ENCODE measurements around the gene ALPG. TPM values are rescaled to one million over a fixed set of nuclear protein-coding genes. Genes with fewer than 3 reads are reported as not detected.
"Not testable (repeated sequence)": the region's sequence is repeated elsewhere in the genome, so short reads cannot be mapped to it uniquely, and the experiment has no call there.

Gene ALPG
- total RNA-seq, 1 donor from 2014 or later = not detected

DNA sequence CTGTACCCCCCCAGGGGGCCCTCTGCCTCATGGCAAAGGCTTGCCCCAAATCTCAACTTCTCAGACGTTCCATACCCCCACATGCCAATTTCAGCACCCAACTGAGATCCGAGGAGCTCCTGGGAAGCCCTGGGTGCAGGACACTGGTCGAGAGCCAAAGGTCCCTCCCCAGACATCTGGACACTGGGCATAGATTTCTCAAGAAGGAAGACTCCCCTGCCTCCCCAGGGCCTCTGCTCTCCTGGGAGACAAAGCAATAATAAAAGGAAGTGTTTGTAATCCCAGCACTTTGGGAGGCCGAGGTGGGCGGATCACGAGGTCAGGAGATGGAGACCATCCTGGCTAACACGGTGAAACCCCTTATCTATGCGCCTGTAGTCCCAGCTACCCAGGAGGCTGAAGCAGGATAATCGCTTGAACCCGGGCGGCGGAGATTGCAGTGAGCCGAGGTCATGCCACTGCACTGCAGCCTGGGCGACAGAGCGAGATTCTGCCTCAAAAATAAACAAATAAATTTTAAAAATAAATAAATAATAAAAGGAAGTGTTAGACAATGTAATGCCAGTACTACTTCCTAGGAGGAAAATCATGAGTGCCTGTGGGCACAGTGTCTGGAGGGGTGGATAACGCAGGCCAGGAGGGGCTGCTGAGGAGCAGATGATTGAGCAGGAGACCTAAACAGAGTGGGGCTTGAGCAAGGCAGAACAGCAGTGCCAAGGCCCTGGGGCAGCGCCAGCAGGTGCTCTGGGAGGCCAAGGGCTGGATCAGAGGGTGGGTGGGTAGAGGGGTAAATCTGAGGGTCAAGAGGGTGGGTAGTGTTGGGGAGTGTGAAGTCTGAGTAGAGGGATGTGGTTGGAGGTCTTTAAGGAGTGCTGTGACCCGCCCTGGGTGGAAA is 24.1 kb upstream of the ALPG start:
- Mint-ChIP-seq H3K27ac (no peak overlapping the region), H3K27me3 (peaks cover 56% of the 10 kb centered on the region)
- TF ChIP-seq, protein P1, sequence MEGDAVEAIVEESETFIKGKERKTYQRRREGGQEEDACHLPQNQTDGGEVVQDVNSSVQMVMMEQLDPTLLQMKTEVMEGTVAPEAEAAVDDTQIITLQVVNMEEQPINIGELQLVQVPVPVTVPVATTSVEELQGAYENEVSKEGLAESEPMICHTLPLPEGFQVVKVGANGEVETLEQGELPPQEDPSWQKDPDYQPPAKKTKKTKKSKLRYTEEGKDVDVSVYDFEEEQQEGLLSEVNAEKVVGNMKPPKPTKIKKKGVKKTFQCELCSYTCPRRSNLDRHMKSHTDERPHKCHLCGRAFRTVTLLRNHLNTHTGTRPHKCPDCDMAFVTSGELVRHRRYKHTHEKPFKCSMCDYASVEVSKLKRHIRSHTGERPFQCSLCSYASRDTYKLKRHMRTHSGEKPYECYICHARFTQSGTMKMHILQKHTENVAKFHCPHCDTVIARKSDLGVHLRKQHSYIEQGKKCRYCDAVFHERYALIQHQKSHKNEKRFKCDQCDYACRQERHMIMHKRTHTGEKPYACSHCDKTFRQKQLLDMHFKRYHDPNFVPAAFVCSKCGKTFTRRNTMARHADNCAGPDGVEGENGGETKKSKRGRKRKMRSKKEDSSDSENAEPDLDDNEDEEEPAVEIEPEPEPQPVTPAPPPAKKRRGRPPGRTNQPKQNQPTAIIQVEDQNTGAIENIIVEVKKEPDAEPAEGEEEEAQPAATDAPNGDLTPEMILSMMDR (IDR thresholded peaks at IDR 0.05; ENCODE audit: unreplicated experiment) = no peak

GRCh38 chr2:232384466-232384865 is 22.2 kb upstream of the ALPG start:
- DNase-seq (ENCODE audit: low spot score, unreplicated experiment) = no peak
- no peaks in the 10 kb centered on the region for H3K9me3 Mint-ChIP-seq (ENCODE audit: low read depth)
- peaks cover 69% of the 10 kb centered on the region for H3K27me3 Mint-ChIP-seq
- peaks cover 6% of the 10 kb centered on the region for H3K4me1 Mint-ChIP-seq (ENCODE audit: low read depth)
- no peaks in the 10 kb centered on the region for H3K36me3 Mint-ChIP-seq (ENCODE audit: insufficient read depth)
- TF ChIP-seq, protein P1 (IDR thresholded peaks at IDR 0.05; ENCODE audit: unreplicated experiment) = no peak
- H3K27ac Mint-ChIP-seq = no peak overlapping the region
- no peak overlapping the region for H3K4me3 Mint-ChIP-seq (ENCODE audit: low read depth)

More for the DNA sequence above, 24.1 kb upstream of the ALPG start:
- Mint-ChIP-seq H3K36me3 (ENCODE audit: insufficient read depth) (no peaks in the 10 kb centered on the region), H3K4me3 (ENCODE audit: low read depth) (no peak overlapping the region), H3K4me1 (ENCODE audit: low read depth) (peaks cover 6% of the 10 kb centered on the region), H3K9me3 (ENCODE audit: low read depth) (no peaks in the 10 kb centered on the region)
- no peak for DNase-seq (ENCODE audit: low spot score, unreplicated experiment)

- H3K9me3 Mint-ChIP-seq (ENCODE audit: low read depth); H3K27ac Mint-ChIP-seq; H3K4me3 Mint-ChIP-seq (ENCODE audit: low read depth); H3K36me3 Mint-ChIP-seq (ENCODE audit: insufficient read depth); DNase-seq (ENCODE audit: low spot score, unreplicated experiment); H3K4me1 Mint-ChIP-seq (ENCODE audit: low read depth): not testable (repeated sequence)
- H3K27me3 Mint-ChIP-seq = peaks cover 75% of the 10 kb centered on the region
Measured at GRCh38 chr2:232385058-232385457, 21.6 kb upstream of the ALPG start.

- TF ChIP-seq, protein P1 (IDR thresholded peaks at IDR 0.05; ENCODE audit: unreplicated experiment) = peak; percentile 20
- Mint-ChIP-seq H3K9me3 (ENCODE audit: low read depth) (no peaks in the 10 kb centered on the region), H3K4me1 (ENCODE audit: low read depth) (peaks cover 6% of the 10 kb centered on the region), H3K27me3 (peaks cover 83% of the 10 kb centered on the region), H3K4me3 (ENCODE audit: low read depth) (peak overlapping the region; percentile 57), H3K27ac (peak overlapping the region; percentile 18), H3K36me3 (ENCODE audit: insufficient read depth) (no peaks in the 10 kb centered on the region)
- no peak for DNase-seq (ENCODE audit: low spot score, unreplicated experiment)
Measured at GRCh38 chr2:232385660-232386489, 20.8 kb upstream of the ALPG start.

GRCh38 chr2:232386490-232386739 is 20.2 kb upstream of the ALPG start:
- H3K27ac Mint-ChIP-seq = peak overlapping the region; percentile 87
- TF ChIP-seq, protein P1 (IDR thresholded peaks at IDR 0.05; ENCODE audit: unreplicated experiment) = no peak
- DNase-seq (ENCODE audit: low spot score, unreplicated experiment) = no peak

More at GRCh38 chr2:232386490-232386739, 20.2 kb upstream of the ALPG start:
- peaks cover 6% of the 10 kb centered on the region for H3K4me1 Mint-ChIP-seq (ENCODE audit: low read depth)
- H3K4me3 Mint-ChIP-seq (ENCODE audit: low read depth) = peak overlapping the region; percentile 57
- peaks cover 86% of the 10 kb centered on the region for H3K27me3 Mint-ChIP-seq
- no peaks in the 10 kb centered on the region for H3K9me3 Mint-ChIP-seq (ENCODE audit: low read depth)
- H3K36me3 Mint-ChIP-seq (ENCODE audit: insufficient read depth) = no peaks in the 10 kb centered on the region

Measured in progenitor cell of endocrine pancreas (in vitro differentiated cells).